Astrocyte (in vitro differentiated cells and primary cell): Measurements from ENCODE around the gene LIPC. TPM values are rescaled to one million over a fixed set of nuclear protein-coding genes. Genes with fewer than 3 reads are reported as not detected.

ENCODE experiments used
- DNase-seq: peaks from one replicate; pipeline ENCODE4 v3.0.0-alpha.2; 2010; ENCODE audit warnings: low read depth
- FAIRE-seq: peaks from 2 replicates; lab custom pipeline; 2011; peaks lifted over from hg19 to GRCh38; lab: Jason Lieb, UNC
- H2AFZ ChIP-seq: 2 replicates; pipeline ENCODE4 v1.6.0; 2012; ENCODE audit warnings: low read depth, low read length, inconsistent platforms
- H3K27ac ChIP-seq: 2 replicates; pipeline ENCODE4 v1.5.1; 2011; ENCODE audit warnings: low read depth, low read length, inconsistent platforms
- H3K27me3 ChIP-seq: 2 replicates; pipeline ENCODE4 v1.6.0; 2011; ENCODE audit warnings: low read length, inconsistent platforms; ENCODE audit not compliant: insufficient read depth
- H3K36me3 ChIP-seq: 2 replicates; pipeline ENCODE4 v1.5.1; 2011; ENCODE audit warnings: low read length, inconsistent platforms; ENCODE audit not compliant: insufficient read depth
- H3K4me1 ChIP-seq: 2 replicates; pipeline ENCODE4 v1.5.1; 2011; ENCODE audit warnings: low read length, inconsistent platforms; ENCODE audit not compliant: insufficient read depth
- H3K4me2 ChIP-seq: 2 replicates; pipeline ENCODE4 v1.6.0; 2012; ENCODE audit warnings: low read length, inconsistent platforms
- H3K4me3 ChIP-seq: 2 replicates; pipeline ENCODE4 v1.5.1; 2011; ENCODE audit warnings: low read depth, mild to moderate bottlenecking, low read length, inconsistent platforms; ENCODE audit not compliant: insufficient read depth
- H3K79me2 ChIP-seq: 2 replicates; pipeline ENCODE4 v1.6.0; 2012; ENCODE audit warnings: mild to moderate bottlenecking, low read length, inconsistent platforms; ENCODE audit not compliant: insufficient read depth
- H3K9ac ChIP-seq: 2 replicates; pipeline ENCODE4 v1.6.0; 2012; ENCODE audit warnings: mild to moderate bottlenecking, low read length, inconsistent platforms
- H3K9me3 ChIP-seq: 2 replicates; pipeline ENCODE4 v1.5.1; 2012; ENCODE audit warnings: low read depth, mild to moderate bottlenecking, low read length, inconsistent platforms; ENCODE audit not compliant: insufficient read depth
- H4K20me1 ChIP-seq: 2 replicates; pipeline ENCODE4 v1.6.0; 2012; ENCODE audit warnings: low read length, inconsistent platforms; ENCODE audit not compliant: insufficient read depth
- H3K27ac Mint-ChIP-seq: one replicate; pipeline ENCODE4 v1.8.0; 2021; ENCODE audit warnings: mild to moderate bottlenecking, mixed read lengths; ENCODE audit not compliant: unreplicated experiment
- H3K27me3 Mint-ChIP-seq: one replicate; pipeline ENCODE4 v1.8.0; 2021; ENCODE audit warnings: low read depth, mixed read lengths; ENCODE audit not compliant: unreplicated experiment
- H3K36me3 Mint-ChIP-seq: one replicate; pipeline ENCODE4 v1.8.0; 2021; ENCODE audit warnings: low read depth, mixed read lengths; ENCODE audit not compliant: unreplicated experiment
- H3K4me1 Mint-ChIP-seq: one replicate; pipeline ENCODE4 v1.8.0; 2021; ENCODE audit warnings: low read depth, mixed read lengths; ENCODE audit not compliant: unreplicated experiment
- H3K4me3 Mint-ChIP-seq: one replicate; pipeline ENCODE4 v1.8.0; 2021; ENCODE audit warnings: mild to moderate bottlenecking, moderate library complexity, mixed read lengths; ENCODE audit not compliant: unreplicated experiment
- H3K9me3 Mint-ChIP-seq: one replicate; pipeline ENCODE4 v1.8.0; 2021; ENCODE audit warnings: mild to moderate bottlenecking, mixed read lengths; ENCODE audit not compliant: unreplicated experiment
- CTCF ChIP-seq: IDR thresholded peaks from 2 replicates; pipeline ENCODE4 v1.5.1; 2011; ENCODE audit warnings: low read depth, mild to moderate bottlenecking, inconsistent platforms, low read length, moderate library complexity; ENCODE audit not compliant: insufficient read depth
- EZH2 ChIP-seq: IDR thresholded peaks from 2 replicates; pipeline ENCODE4 v1.6.1; 2012; ENCODE audit warnings: mild to moderate bottlenecking, low read length, inconsistent platforms; ENCODE audit not compliant: insufficient read depth
- total RNA-seq: library from RNA; stranded (reverse); gene quantifications from 2 replicates; pipeline ENCODE4 v1.2.1, GENCODE V29; 2021

Gene LIPC
- total RNA-seq, 1 donor from 2014 or later: not detected

- H3K27ac Mint-ChIP-seq: no peak overlapping the region
Measured at GRCh38 chr15:58526647-58527192, 94.9 kb downstream of the LIPC start.

GRCh38 chr15:58527573-58528187 is 95.9 kb downstream of the LIPC start:
- peaks cover 7% of the 10 kb centered on the region for H3K4me1 Mint-ChIP-seq
- no peak for FAIRE-seq

More at GRCh38 chr15:58526647-58527192, 94.9 kb downstream of the LIPC start:
- Mint-ChIP-seq H3K9me3 (no peaks in the 10 kb centered on the region), H3K36me3 (no peaks in the 10 kb centered on the region), H3K4me1 (peaks cover 14% of the 10 kb centered on the region), H3K4me3 (no peak overlapping the region), H3K27me3 (peaks cover 4% of the 10 kb centered on the region)
- no peak overlapping the region for H2AFZ ChIP-seq
- H3K27me3 ChIP-seq: no peaks in the 10 kb centered on the region
- TF ChIP-seq CTCF (no peak), EZH2 (no peak)
- H3K36me3 ChIP-seq: no peaks in the 10 kb centered on the region
- no peak overlapping the region for H3K4me2 ChIP-seq
- no peak for FAIRE-seq
- peaks cover 9% of the 10 kb centered on the region for H3K4me1 ChIP-seq
- H3K4me3 ChIP-seq: no peak overlapping the region
- no peak overlapping the region for H3K27ac ChIP-seq
- H3K9ac ChIP-seq: no peak overlapping the region
- no peaks in the 10 kb centered on the region for H3K79me2 ChIP-seq
- H4K20me1 ChIP-seq: no peaks in the 10 kb centered on the region
- no peaks in the 10 kb centered on the region for H3K9me3 ChIP-seq
- DNase-seq: no peak

More at GRCh38 chr15:58527573-58528187, 95.9 kb downstream of the LIPC start:
- H3K9me3 Mint-ChIP-seq: no peaks in the 10 kb centered on the region
- H3K9ac ChIP-seq: no peak overlapping the region
- H3K27me3 ChIP-seq: no peaks in the 10 kb centered on the region
- H3K4me1 ChIP-seq: peaks cover 3% of the 10 kb centered on the region
- DNase-seq: no peak
- H2AFZ ChIP-seq: no peak overlapping the region
- H3K27ac Mint-ChIP-seq: peak overlapping the region; percentile 2
- H3K79me2 ChIP-seq: no peaks in the 10 kb centered on the region
- H3K27ac ChIP-seq: no peak overlapping the region
- no peak overlapping the region for H3K4me3 Mint-ChIP-seq
- H3K36me3 Mint-ChIP-seq: no peaks in the 10 kb centered on the region
- H4K20me1 ChIP-seq: no peaks in the 10 kb centered on the region
- no peaks in the 10 kb centered on the region for H3K9me3 ChIP-seq
- peaks cover 4% of the 10 kb centered on the region for H3K27me3 Mint-ChIP-seq
- H3K4me3 ChIP-seq: no peak overlapping the region
- H3K4me2 ChIP-seq: peak overlapping the region; percentile 14
- no peaks in the 10 kb centered on the region for H3K36me3 ChIP-seq
- no peak for TF ChIP-seq CTCF
- TF ChIP-seq EZH2: no peak
